C4-2B (cell line): ENCODE data around the gene MAP4.

Source experiments
- ZFX ChIP-seq: fragments of 450-650 bp; IDR thresholded peaks from 2 replicates; pipeline ENCODE4 v1.6.1; 2017
- TF ChIP-seq, protein P1 (sequence below): fragments of 450-650 bp; conservative IDR thresholded peaks from 2 replicates; pipeline ENCODE4 v1.5.1; 2017; ENCODE audit warnings: mild to moderate bottlenecking

DNA sequence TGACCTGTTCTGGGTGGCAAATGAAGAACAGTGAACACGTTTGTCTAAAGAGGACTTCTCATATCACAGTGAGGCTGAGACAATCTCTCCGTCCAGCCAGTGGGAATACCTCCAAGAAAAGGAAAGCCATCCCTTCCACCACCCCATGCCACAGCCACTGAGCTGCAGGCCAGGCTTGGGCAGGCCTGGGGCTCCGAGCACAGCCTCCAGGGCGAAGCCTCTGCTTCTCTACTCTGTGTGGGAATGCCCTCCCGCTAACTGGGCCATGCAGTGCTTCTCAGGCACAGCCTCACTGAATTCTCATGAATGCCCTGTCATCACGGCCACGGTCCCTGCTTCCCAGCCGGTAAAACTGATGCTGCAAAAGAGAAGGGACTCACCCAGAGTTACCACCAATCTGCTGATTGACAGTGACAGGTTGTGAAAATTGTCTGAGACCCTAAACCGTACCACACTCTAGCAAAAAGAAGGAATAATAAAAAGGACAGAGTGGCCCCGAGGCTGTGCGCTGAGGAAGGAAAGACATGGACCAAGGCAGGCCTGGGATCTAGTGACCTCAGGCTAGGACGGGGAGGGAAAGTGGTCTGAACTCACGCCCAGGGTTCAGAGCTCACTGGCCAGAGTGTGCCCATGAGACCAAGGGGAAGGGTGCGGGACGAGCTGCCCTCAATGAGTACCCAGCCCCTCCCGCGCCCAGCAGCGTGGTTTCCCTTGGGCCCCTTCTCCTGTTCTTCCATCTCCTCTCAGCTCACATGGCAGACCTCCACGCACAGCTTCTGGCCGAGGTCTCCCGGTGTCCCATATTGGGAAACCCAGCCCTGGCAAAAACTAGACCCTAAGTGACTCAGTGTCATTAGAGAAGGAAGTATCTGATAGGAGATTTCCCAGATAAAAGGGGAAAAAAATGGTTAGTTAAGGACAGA, 160.5 kb downstream of the MAP4 start:
- TF ChIP-seq, protein P1, sequence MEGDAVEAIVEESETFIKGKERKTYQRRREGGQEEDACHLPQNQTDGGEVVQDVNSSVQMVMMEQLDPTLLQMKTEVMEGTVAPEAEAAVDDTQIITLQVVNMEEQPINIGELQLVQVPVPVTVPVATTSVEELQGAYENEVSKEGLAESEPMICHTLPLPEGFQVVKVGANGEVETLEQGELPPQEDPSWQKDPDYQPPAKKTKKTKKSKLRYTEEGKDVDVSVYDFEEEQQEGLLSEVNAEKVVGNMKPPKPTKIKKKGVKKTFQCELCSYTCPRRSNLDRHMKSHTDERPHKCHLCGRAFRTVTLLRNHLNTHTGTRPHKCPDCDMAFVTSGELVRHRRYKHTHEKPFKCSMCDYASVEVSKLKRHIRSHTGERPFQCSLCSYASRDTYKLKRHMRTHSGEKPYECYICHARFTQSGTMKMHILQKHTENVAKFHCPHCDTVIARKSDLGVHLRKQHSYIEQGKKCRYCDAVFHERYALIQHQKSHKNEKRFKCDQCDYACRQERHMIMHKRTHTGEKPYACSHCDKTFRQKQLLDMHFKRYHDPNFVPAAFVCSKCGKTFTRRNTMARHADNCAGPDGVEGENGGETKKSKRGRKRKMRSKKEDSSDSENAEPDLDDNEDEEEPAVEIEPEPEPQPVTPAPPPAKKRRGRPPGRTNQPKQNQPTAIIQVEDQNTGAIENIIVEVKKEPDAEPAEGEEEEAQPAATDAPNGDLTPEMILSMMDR = no peak
- no peak for TF ChIP-seq ZFX
